HCT116 (cell line): ENCODE data around the gene IQGAP2. TPM values are rescaled to one million over a fixed set of nuclear protein-coding genes. Genes with fewer than 3 reads are reported as not detected.
"Not testable (repeated sequence)": the region's sequence is repeated elsewhere in the genome, so short reads cannot be mapped to it uniquely, and the experiment has no call there.

ENCODE experiments used
- ATAC-seq: fragments of 200-7000 bp; cut with Tn5 transposase; 2 replicates; pipeline ENCODE4 v1.9.1; 2020; ENCODE audit warnings: mild to moderate bottlenecking, moderate library complexity
- BruUV-seq: library from RNA; stranded (reverse); fragments of 400-500 nt; replicated peaks from 2 replicates; lab custom pipeline; 2021; lab: Mats Ljungman, UMichigan
- CTCF ChIA-PET: fragments of 300-600 bp; sonication (Branson Sonifier 250); formaldehyde crosslinking; loops from one replicate; lab custom pipeline; 2021; ENCODE audit warnings: antibody characterized with exemption; lab: Charles Lee
- POLR2A ChIA-PET: fragments of 300-600, 350-600 bp; sonication (Branson Sonifier 250); formaldehyde crosslinking; loops from one replicate; lab custom pipeline; 2021; ENCODE audit warnings: antibody characterized with exemption; lab: Charles Lee
- RAD21 ChIA-PET, 2 experiments: fragments of 300-600 bp; sonication (Branson Sonifier 250); formaldehyde crosslinking; loops; one replicate each; lab custom pipeline; 2023; ENCODE audit warnings: low total read pairs in 2 of 2; ENCODE audit not compliant: uncharacterized antibody in 2 of 2, unreplicated experiment in 2 of 2, low non-redundant PET in 1 of 2; lab: Charles Lee
- DNase-seq: peaks from one replicate; pipeline ENCODE4 v3.0.0-alpha.2; 2010; ENCODE audit warnings: low read depth, low spot score
- H2AFZ ChIP-seq: fragments of 200-600 bp; shearing (Covaris generic), sonication (generic); 2 replicates; pipeline ENCODE4 v1.6.1; 2017; ENCODE audit warnings: low read depth, mixed run types, mixed read lengths, antibody characterized with exemption, low read length; ENCODE audit not compliant: poor library complexity, severe bottlenecking
- H3K27ac ChIP-seq: 2 replicates; pipeline ENCODE4 v1.5.1; 2012; ENCODE audit warnings: low read depth, low read length
- H3K27me3 ChIP-seq: fragments of 200-600 bp; sonication (generic); 2 replicates; pipeline ENCODE4 v1.6.1; 2016; ENCODE audit warnings: mixed run types, low read length, mixed read lengths; ENCODE audit not compliant: insufficient read depth
- H3K36me3 ChIP-seq, 2 experiments: fragments of 200-500 bp in 1 of 2; fragments of 200-600 bp in 1 of 2; sonication (Bioruptor generic) in 1 of 2; sonication (generic) in 1 of 2; 2 replicates each; pipeline versions ENCODE4 v1.5.1 to v1.6.1; 2014 to 2016; ENCODE audit warnings: low read length in 2 of 2, inconsistent platforms in 1 of 2, mixed read lengths in 1 of 2, mixed run types in 1 of 2; ENCODE audit not compliant: insufficient read depth in 2 of 2, control insufficient read depth in 1 of 2
- H3K4me1 ChIP-seq, 2 experiments: fragments of 200-600 bp in 1 of 2; sonication (generic) in 1 of 2; 2 replicates each; pipeline versions ENCODE4 v1.5.1 to v1.6.1; 2012 to 2017; ENCODE audit warnings: low read length in 2 of 2, inconsistent platforms in 1 of 2, mild to moderate bottlenecking in 1 of 2, mixed read lengths in 1 of 2, mixed run types in 1 of 2, moderate library complexity in 1 of 2; ENCODE audit not compliant: insufficient read depth in 2 of 2, control insufficient read depth in 1 of 2
- H3K4me2 ChIP-seq: fragments of 200-600 bp; sonication (generic); 2 replicates; pipeline ENCODE4 v1.6.1; 2017; ENCODE audit warnings: mixed run types, low read length, mixed read lengths
- H3K4me3 ChIP-seq, 2 experiments: fragments of 200-600 bp in 1 of 2; sonication (generic) in 1 of 2; replicated peaks in 1 of 2; 2 replicates each; pipeline ENCODE4 v1.5.1; 2011 to 2016; ENCODE audit warnings: low read length in 2 of 2, control low read depth in 1 of 2, low read depth in 1 of 2, mild to moderate bottlenecking in 1 of 2, mixed read lengths in 1 of 2, mixed run types in 1 of 2
- H3K79me2 ChIP-seq: fragments of 200-600 bp; sonication (generic); 2 replicates; pipeline ENCODE4 v1.6.1; 2017; ENCODE audit warnings: mild to moderate bottlenecking, mixed run types, low read length, moderate library complexity, mixed read lengths; ENCODE audit not compliant: insufficient read depth
- H3K9ac ChIP-seq: fragments of 200-600 bp; sonication (generic); 2 replicates; pipeline ENCODE4 v1.6.1; 2016; ENCODE audit warnings: low read length, mixed read lengths
- H3K9me2 ChIP-seq: fragments of 200-600 bp; sonication (generic), shearing (Covaris generic); 2 replicates; pipeline ENCODE4 v1.6.1; 2017; ENCODE audit warnings: mixed run types, mild to moderate bottlenecking, moderate library complexity; ENCODE audit not compliant: insufficient read depth
- H3K9me3 ChIP-seq, 2 experiments: fragments of 200-500 bp in 1 of 2; fragments of 200-600 bp in 1 of 2; sonication (Bioruptor generic) in 1 of 2; sonication (generic) in 1 of 2; 2 replicates each; pipeline ENCODE4 v1.6.1; 2014 to 2017; ENCODE audit warnings: low read length in 2 of 2, mixed read lengths in 2 of 2, inconsistent platforms in 1 of 2, low read depth in 1 of 2, mild to moderate bottlenecking in 1 of 2, mixed run types in 1 of 2, moderate library complexity in 1 of 2; ENCODE audit not compliant: control insufficient read depth in 1 of 2, insufficient read depth in 1 of 2
- H4K20me1 ChIP-seq: fragments of 200-600 bp; sonication (generic), shearing (Covaris generic); 2 replicates; pipeline ENCODE4 v1.6.1; 2017; ENCODE audit warnings: mixed run types, mild to moderate bottlenecking, moderate library complexity; ENCODE audit not compliant: insufficient read depth
- CTCF ChIP-seq, 3 experiments: fragments of 200-600 bp in 1 of 3; sonication (generic) in 1 of 3; IDR thresholded peaks in 2 of 3; conservative IDR thresholded peaks in 1 of 3; 2 replicates each; pipeline ENCODE4 v1.5.1; 2012 to 2017; ENCODE audit warnings: low read depth in 2 of 3, low read length in 2 of 3, antibody characterized with exemption in 1 of 3, borderline replicate concordance in 1 of 3, control low read depth in 1 of 3, mild to moderate bottlenecking in 1 of 3, mixed read lengths in 1 of 3, mixed run types in 1 of 3, moderate library complexity in 1 of 3; ENCODE audit not compliant: insufficient read depth in 1 of 3
- RAD21 ChIP-seq: IDR thresholded peaks from 2 replicates; pipeline ENCODE4 v1.6.1; 2012; ENCODE audit warnings: low read depth, mild to moderate bottlenecking
- TCF7L2 ChIP-seq: IDR thresholded peaks from 2 replicates; pipeline ENCODE4 v1.7.0; 2011; ENCODE audit warnings: borderline replicate concordance, inconsistent platforms; ENCODE audit not compliant: insufficient read depth, insufficient read length; ENCODE audit errors: extremely low read depth
- intact Hi-C: fragments of 100-400 bp; cut with micrococcal nuclease; formaldehyde crosslinking; loops from 2 replicates; pipeline ENCODE4 v1.10.0; 2022
- total RNA-seq: library from RNA; stranded (reverse); gene quantifications from one replicate; pipeline ENCODE4 v1.2.1, GENCODE V29; 2021; ENCODE audit not compliant: unreplicated experiment

IQGAP2 gene
- total RNA-seq, 1 experiment from 2014 or later: 2.0 TPM

- no peaks in the 10 kb centered on the region for H3K36me3 ChIP-seq
- H3K4me3 ChIP-seq: no peak overlapping the region
- TF ChIP-seq TCF7L2 (no peak), RAD21 (peak; percentile 47), CTCF (IDR thresholded peaks at IDR 0.05 in 2 of 3, conservative IDR thresholded peaks at IDR 0.05 in 1 of 3; ENCODE audit: borderline replicate concordance in 1 of 3, insufficient read depth in 1 of 3, low read depth in 2 of 3, low read length in 2 of 3) (peak; percentile 35 to 37 (median 36); a peak in 5 of 6 replicates)
- TF ChIP-seq, all 23 proteins: peak for 2
- DNase-seq (no peak), ATAC-seq (0 out of 2 replicates have a peak, but pooled peaks have one; percentile 40)
- H3K27me3 ChIP-seq: no peaks in the 10 kb centered on the region
- ChIA-PET CTCF (interaction anchor here (0.6 to 5.3 kb wide), 17 partner anchors 8 to 414 kb away, joined by 3 to 111 read pairs (median 4); no protein-coding TSS in a partner anchor), POLR2A (no interaction called here), RAD21 (interaction anchor here (1.0 to 1.4 kb wide), 3 partner anchors 172 to 414 kb away, joined by 3 to 13 read pairs (median 6); no protein-coding TSS in a partner anchor)
- no peak overlapping the region for H3K9ac ChIP-seq
- no peak overlapping the region for H3K27ac ChIP-seq
- intact Hi-C loops: loop anchor here (5.0 kb wide), 2 partner anchors 235 to 265 kb away; no protein-coding TSS in a partner anchor
- peak overlapping the region; percentile 49 for H2AFZ ChIP-seq
- H3K4me2 ChIP-seq: no peak overlapping the region
- H4K20me1 ChIP-seq: no peaks in the 10 kb centered on the region
- H3K9me2 ChIP-seq: no peaks in the 10 kb centered on the region
- no peaks in the 10 kb centered on the region for H3K79me2 ChIP-seq
- BruUV-seq: no TSS peak
- peaks cover 4% of the 10 kb centered on the region in 2 experiments; a peak in 3 of 4 replicates for H3K4me1 ChIP-seq
- no peaks in the 10 kb centered on the region for H3K9me3 ChIP-seq
These were observed 199.1 kb downstream of the IQGAP2 start for GRCh38 chr5:76602094-76602726.

- intact Hi-C loops: loop anchor here (5.0 kb wide), 2 partner anchors 233 to 263 kb away; no protein-coding TSS in a partner anchor
- H3K27me3 ChIP-seq, H3K4me3 ChIP-seq, H3K36me3 ChIP-seq, POLR2A ChIA-PET, BruUV-seq, H3K4me1 ChIP-seq, ATAC-seq, H3K9ac ChIP-seq, DNase-seq, H3K79me2 ChIP-seq, RAD21 ChIA-PET, H3K9me3 ChIP-seq, H3K27ac ChIP-seq, H2AFZ ChIP-seq, H3K4me2 ChIP-seq, H4K20me1 ChIP-seq, H3K9me2 ChIP-seq: not testable (repeated sequence)
- CTCF ChIA-PET: interaction anchor here (1.6 kb wide), 1 partner anchor 170 kb away, joined by 8 read pairs; no protein-coding TSS in a partner anchor
These were observed 200.9 kb downstream of the IQGAP2 start for GRCh38 chr5:76603991-76604390.
